Panc1 (cell line): ENCODE results near the gene EPHA8. TPM values are rescaled to one million over a fixed set of nuclear protein-coding genes. Genes with fewer than 3 reads are reported as not detected.

Experiments
- ATAC-seq: fragments of 200-7000 bp; cut with Tn5 transposase; 2 replicates; pipeline ENCODE4 v1.9.1; 2020; ENCODE audit warnings: mild to moderate bottlenecking, moderate library complexity
- BruUV-seq: library from RNA; stranded (reverse); fragments of 400-500 nt; replicated peaks from 2 replicates; lab custom pipeline; 2021; lab: Mats Ljungman, UMichigan
- CTCF ChIA-PET: fragments of 300-600 bp; sonication (Branson Sonifier 250); formaldehyde crosslinking; loops from one replicate; lab custom pipeline; 2022; ENCODE audit warnings: antibody characterized with exemption; lab: Charles Lee
- POLR2A ChIA-PET: fragments of 300-600 bp; sonication (Branson Sonifier 250); formaldehyde crosslinking; loops from one replicate; lab custom pipeline; 2022; ENCODE audit warnings: antibody characterized with exemption; lab: Charles Lee
- DNase-seq: peaks from one replicate; pipeline ENCODE4 v3.0.0-alpha.2; 2010; ENCODE audit warnings: low read depth, low spot score
- H3K27ac ChIP-seq: 2 replicates; pipeline ENCODE4 v1.5.1; 2011; ENCODE audit warnings: mild to moderate bottlenecking, low read length, inconsistent platforms
- H3K27me3 ChIP-seq: fragments of 200-500 bp; sonication (Bioruptor generic); 2 replicates; pipeline ENCODE4 v1.6.0; 2014; ENCODE audit warnings: low read length, inconsistent platforms; ENCODE audit not compliant: control insufficient read depth, insufficient read depth
- H3K36me3 ChIP-seq: fragments of 200-500 bp; sonication (Bioruptor generic); 2 replicates; pipeline ENCODE4 v1.5.1; 2014; ENCODE audit warnings: inconsistent platforms, mild to moderate bottlenecking, low read length, moderate library complexity; ENCODE audit not compliant: control insufficient read depth, insufficient read depth
- H3K4me1 ChIP-seq: 2 replicates; pipeline ENCODE4 v1.5.1; 2011; ENCODE audit warnings: inconsistent platforms, mild to moderate bottlenecking, low read length, moderate library complexity; ENCODE audit not compliant: control insufficient read depth, insufficient read depth
- H3K4me3 ChIP-seq, 2 experiments: 2 replicates each; pipeline ENCODE4 v1.5.1; 2011 to 2012; ENCODE audit warnings: low read depth in 2 of 2, low read length in 2 of 2, mild to moderate bottlenecking in 2 of 2, inconsistent platforms in 1 of 2, moderate library complexity in 1 of 2
- H3K9me3 ChIP-seq: fragments of 200-500 bp; sonication (Bioruptor generic); 2 replicates; pipeline ENCODE4 v1.5.1; 2014; ENCODE audit warnings: low read depth, mild to moderate bottlenecking, inconsistent platforms, low read length, moderate library complexity; ENCODE audit not compliant: control insufficient read depth, insufficient read depth
- CTCF ChIP-seq: fragments of 450-650 bp; IDR thresholded peaks from 2 replicates; pipeline ENCODE4 v1.5.1; 2017; ENCODE audit warnings: mild to moderate bottlenecking
- POLR2AphosphoS5 ChIP-seq: IDR thresholded peaks from 2 replicates; pipeline ENCODE4 v1.6.1; 2012; ENCODE audit warnings: mild to moderate bottlenecking, low read depth, low read length, moderate library complexity
- REST ChIP-seq, 2 experiments: IDR thresholded peaks; 2 replicates each; pipeline ENCODE4 v1.6.1; 2011 to 2012; ENCODE audit warnings: low read depth in 2 of 2, control low read depth in 1 of 2, low read length in 1 of 2, mild to moderate bottlenecking in 1 of 2, moderate library complexity in 1 of 2; ENCODE audit not compliant: insufficient read depth in 1 of 2
- SIN3A ChIP-seq: IDR thresholded peaks from 2 replicates; pipeline ENCODE4 v1.6.1; 2012; ENCODE audit warnings: low read depth, mild to moderate bottlenecking, low read length, moderate library complexity, borderline replicate concordance; ENCODE audit not compliant: insufficient read depth
- TCF7L2 ChIP-seq: IDR thresholded peaks from 2 replicates; pipeline ENCODE4 v1.6.1; 2011; ENCODE audit warnings: mild to moderate bottlenecking, low read depth, low read length, inconsistent platforms
- in situ Hi-C: cut with HindIII; loops from 2 replicates; pipeline ENCODE4 v1.10.0; 2016; ENCODE audit warnings: low sequenced_read_pairs, low pct_unique_long_range_greater_than_20kb
- intact Hi-C: fragments of 100-400 bp; cut with micrococcal nuclease; formaldehyde crosslinking; loops from one replicate; pipeline ENCODE4 v1.10.0; 2022; ENCODE audit not compliant: unreplicated experiment
- total RNA-seq: library from RNA; stranded (reverse); gene quantifications from one replicate; pipeline ENCODE4 v1.2.1, GENCODE V29; 2021; ENCODE audit not compliant: unreplicated experiment

EPHA8 gene
- total RNA-seq, 1 experiment from 2014 or later = not detected

GRCh38 chr1:22543679-22544078 lies 19.6 kb upstream of the EPHA8 start:
- Histone ChIP-seq H3K27me3 (peaks cover 3% of the 10 kb centered on the region; the same call in 1 of the 2 replicates), H3K4me3 (no peak overlapping the region), H3K9me3 (no peaks in the 10 kb centered on the region), H3K4me1 (no peaks in the 10 kb centered on the region), H3K27ac (no peak overlapping the region), H3K36me3 (no peaks in the 10 kb centered on the region)
- ChIA-PET CTCF (interaction anchor here (1.8 kb wide), 1 partner anchor 99 kb away, joined by 9 read pairs; the partner anchor contains the start of gene C1QC), POLR2A (no interaction called here)
- DNase-seq (no peak), ATAC-seq (no peak)
- in situ Hi-C loops = no loop called here
- intact Hi-C loops = no loop called here
- no TSS peak for BruUV-seq
- TF ChIP-seq REST (IDR thresholded peaks at IDR 0.05; ENCODE audit: insufficient read depth in 1 of 2, low read depth in 2 of 2, low read length in 1 of 2) (no peak), CTCF (no peak), SIN3A (no peak), TCF7L2 (no peak), POLR2AphosphoS5 (no peak)

- Histone ChIP-seq H3K4me3 (no peak overlapping the region), H3K36me3 (no peaks in the 10 kb centered on the region), H3K4me1 (no peaks in the 10 kb centered on the region), H3K27ac (no peak overlapping the region), H3K27me3 (peaks cover 3% of the 10 kb centered on the region; the same call in 1 of the 2 replicates), H3K9me3 (no peaks in the 10 kb centered on the region)
- TF ChIP-seq SIN3A (no peak), CTCF (no peak), POLR2AphosphoS5 (no peak), TCF7L2 (no peak), REST (IDR thresholded peaks at IDR 0.05; ENCODE audit: insufficient read depth in 1 of 2, low read depth in 2 of 2, low read length in 1 of 2) (no peak)
- intact Hi-C loops = no loop called here
- ATAC-seq (no peak), DNase-seq (no peak)
- in situ Hi-C loops = no loop called here
- CTCF ChIA-PET = interaction anchor here (0.6 kb wide), 1 partner anchor 64 kb away, joined by 4 read pairs; no protein-coding TSS in a partner anchor
- POLR2A ChIA-PET = no interaction called here
- BruUV-seq = no TSS peak
Measured at GRCh38 chr1:22544606-22545005, 18.7 kb upstream of the EPHA8 start.
